Measurements from ENCODE around the gene SLC49A4.

SLC49A4 gene

DNA sequence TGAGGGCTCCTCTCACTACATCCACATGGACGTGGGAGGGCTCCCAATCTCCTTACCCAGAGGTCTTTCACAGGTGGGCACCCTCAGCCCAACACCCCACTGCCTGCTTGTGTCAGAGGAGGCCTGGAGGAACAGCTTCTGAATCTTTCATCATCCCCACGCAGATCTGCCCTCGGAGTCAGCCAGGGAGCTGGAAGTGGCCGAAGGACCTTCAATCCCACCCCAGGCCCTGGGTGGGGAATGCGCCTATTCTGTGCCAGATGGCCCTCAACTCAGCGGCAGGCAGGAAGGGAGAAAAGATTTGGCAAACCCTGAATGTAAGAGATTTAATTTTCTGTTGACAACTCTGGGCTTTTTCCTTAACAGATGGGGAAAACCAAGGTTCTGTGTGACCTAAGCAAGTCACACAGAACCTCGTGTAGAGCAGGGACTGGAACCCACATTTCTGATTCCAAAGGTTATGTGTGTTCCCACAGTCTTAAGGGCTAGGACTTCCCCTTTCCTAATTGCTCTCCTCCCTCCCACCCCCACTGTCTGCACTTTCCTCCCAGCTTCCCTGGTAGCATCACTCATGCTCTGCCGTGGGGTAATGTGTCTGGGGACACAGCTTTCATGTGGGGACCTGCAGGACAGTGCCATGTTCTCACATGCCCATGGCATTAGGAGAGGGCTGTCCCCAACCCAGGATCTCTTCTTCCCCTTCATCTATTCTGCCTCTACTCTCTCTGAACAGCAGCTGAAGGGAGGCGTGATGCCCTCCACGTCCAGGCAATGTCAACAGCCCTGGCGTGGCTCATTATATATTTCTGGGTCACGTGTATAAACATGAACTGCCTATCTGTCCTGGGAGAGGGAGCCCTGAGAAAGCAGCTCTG, 134.6 kb downstream of the SLC49A4 start:
- H3K9ac ChIP-seq (ENCODE audit: low read depth, low read length) = no peak overlapping the region
- H3K4me3 ChIP-seq (ENCODE audit: low read depth, low read length) = no peak overlapping the region
- H3K27ac ChIP-seq (ENCODE audit: low read depth, low read length) = no peak overlapping the region
- H3K36me3 ChIP-seq (ENCODE audit: control insufficient read depth, insufficient read depth, low read length) = no peaks in the 10 kb centered on the region
- no peaks in the 10 kb centered on the region for H3K9me3 ChIP-seq (ENCODE audit: control insufficient read depth, insufficient read depth, low read length)
- H3K27me3 ChIP-seq (ENCODE audit: control insufficient read depth, insufficient read depth, low read length) = no peaks in the 10 kb centered on the region
- H3K4me1 ChIP-seq (ENCODE audit: control insufficient read depth, insufficient read depth, low read length) = no peaks in the 10 kb centered on the region

DNA sequence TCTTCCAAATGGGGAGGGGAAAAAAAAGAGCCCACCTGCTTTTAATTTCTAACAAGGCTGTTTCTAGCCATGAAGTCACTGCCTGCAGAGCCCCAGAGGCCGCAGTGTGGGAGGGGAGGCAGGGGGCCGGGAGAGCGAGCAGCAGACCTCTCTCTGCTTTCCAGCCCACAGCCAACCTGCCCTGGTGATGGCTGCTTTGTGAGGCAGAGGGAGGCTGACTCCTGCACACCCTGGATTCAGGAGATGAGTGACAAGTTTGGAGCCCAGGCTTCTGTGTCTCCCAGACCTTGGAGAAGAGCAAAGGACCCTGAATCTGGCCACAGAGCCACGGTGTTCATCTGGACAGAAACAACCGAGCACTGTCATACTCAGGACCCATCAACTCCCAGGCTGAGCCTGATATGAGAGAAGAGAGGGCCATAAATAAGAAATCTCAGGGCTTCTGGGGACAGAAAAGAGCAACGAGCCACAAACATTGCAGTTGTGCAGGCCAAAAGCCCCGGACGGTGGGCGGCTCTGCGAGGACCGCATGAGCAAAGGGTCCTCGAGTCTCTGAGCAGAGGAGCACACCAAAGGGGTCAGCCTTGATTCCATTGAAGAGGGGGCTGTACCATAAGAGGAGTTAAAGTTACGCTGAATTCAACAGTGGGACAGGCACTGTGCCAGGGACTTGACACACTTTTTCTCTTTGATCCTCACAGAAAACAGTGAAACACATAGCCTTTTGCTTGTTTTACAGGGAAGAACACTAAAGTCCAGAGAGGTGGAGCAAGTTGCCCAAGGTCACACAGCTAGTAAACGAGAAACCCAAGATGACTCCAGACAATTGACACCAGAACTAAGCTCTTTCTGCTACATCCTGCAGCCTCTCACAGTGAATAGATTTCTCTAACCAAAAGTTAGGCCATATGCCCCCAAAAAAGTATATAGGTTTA, 135.5 kb downstream of the SLC49A4 start:
- Histone ChIP-seq H3K4me1 (ENCODE audit: control insufficient read depth, insufficient read depth, low read length) (no peaks in the 10 kb centered on the region), H3K9ac (ENCODE audit: low read depth, low read length) (no peak overlapping the region), H3K9me3 (ENCODE audit: control insufficient read depth, insufficient read depth, low read length) (no peaks in the 10 kb centered on the region), H3K36me3 (ENCODE audit: control insufficient read depth, insufficient read depth, low read length) (no peaks in the 10 kb centered on the region), H3K27ac (ENCODE audit: low read depth, low read length) (no peak overlapping the region), H3K4me3 (ENCODE audit: low read depth, low read length) (no peak overlapping the region), H3K27me3 (ENCODE audit: control insufficient read depth, insufficient read depth, low read length) (no peaks in the 10 kb centered on the region)

All from HUES48 (cell line).